HG03460 (cell line): ENCODE measurements around the gene RHBG.

ENCODE experiments used
- ATAC-seq: cut with Tn5 transposase; IDR thresholded peaks from one replicate; pipeline ENCODE4 v1.9.1; 2021; ENCODE audit not compliant: unreplicated experiment

The RHBG gene

DNA sequence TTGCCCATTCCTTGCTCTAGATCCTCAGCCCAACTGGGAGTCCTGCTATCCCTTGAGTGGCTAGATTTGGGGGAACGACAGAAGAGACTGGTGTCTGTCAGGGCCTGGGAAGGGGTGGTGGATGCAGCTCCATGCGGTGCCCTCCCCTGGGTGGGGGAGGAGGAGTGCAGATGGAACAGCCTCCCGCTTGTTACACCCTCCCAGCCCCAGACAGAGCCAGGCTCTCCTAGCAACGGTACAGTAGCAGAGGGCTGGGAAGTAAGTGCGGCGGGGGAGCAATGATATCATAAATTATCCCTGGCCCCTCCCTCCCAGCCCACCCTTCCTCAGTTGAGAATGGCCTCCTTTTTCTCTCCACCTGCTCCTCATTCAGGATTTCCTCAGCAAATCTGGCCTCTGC, 37.2 kb downstream of the RHBG start:
- ATAC-seq, result no peak

GRCh38 chr1:156407344-156407743, 38.3 kb downstream of the RHBG start:
- no peak for ATAC-seq

DNA sequence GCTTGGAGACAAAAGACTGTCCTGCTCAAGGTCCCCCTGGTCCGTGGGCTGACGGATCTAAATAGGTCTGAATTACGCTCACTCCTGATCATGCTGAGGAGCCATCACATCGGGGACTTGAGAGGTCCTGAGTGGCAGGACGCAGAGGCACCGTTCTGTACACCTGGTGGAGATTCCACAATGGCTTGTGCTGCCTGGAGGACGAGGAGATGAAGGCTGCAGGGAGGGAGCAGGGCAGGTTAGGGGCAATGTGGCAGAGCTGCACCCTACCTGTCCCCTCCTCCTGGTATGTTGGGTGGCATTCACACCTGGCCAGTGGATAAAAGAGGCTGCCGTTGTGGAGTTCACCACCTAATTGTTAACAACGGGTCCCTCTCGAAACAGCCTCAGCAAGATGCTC, 38.7 kb downstream of the RHBG start:
- ATAC-seq, result no peak

- no peak for ATAC-seq
Measured at GRCh38 chr1:156409439-156409838, 40.4 kb downstream of the RHBG start.

- no peak for ATAC-seq
Measured at GRCh38 chr1:156410238-156410637, 41.2 kb downstream of the RHBG start.

DNA sequence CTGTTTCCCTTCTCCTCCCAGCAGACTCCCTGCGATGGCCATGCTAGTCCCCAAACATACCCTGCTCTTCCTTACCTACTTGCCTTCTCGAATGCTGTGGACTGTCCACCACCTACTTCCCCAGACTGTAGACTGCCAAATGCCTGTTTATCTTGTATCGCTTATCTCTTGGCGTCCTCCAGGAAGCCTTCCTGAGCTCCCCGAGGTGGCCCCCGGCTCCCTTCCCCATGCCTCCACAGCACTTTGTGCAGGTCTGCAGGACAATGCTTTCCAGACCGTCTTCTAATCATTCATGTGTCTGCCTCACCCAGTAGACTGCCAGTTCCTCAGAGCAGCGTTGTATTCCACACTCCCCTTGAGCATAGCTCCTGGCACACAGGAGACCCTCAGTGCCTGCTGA, 41.7 kb downstream of the RHBG start:
- ATAC-seq, result no peak

- no peak for ATAC-seq
Measured at GRCh38 chr1:156412653-156413321, 43.8 kb downstream of the RHBG start.

DNA sequence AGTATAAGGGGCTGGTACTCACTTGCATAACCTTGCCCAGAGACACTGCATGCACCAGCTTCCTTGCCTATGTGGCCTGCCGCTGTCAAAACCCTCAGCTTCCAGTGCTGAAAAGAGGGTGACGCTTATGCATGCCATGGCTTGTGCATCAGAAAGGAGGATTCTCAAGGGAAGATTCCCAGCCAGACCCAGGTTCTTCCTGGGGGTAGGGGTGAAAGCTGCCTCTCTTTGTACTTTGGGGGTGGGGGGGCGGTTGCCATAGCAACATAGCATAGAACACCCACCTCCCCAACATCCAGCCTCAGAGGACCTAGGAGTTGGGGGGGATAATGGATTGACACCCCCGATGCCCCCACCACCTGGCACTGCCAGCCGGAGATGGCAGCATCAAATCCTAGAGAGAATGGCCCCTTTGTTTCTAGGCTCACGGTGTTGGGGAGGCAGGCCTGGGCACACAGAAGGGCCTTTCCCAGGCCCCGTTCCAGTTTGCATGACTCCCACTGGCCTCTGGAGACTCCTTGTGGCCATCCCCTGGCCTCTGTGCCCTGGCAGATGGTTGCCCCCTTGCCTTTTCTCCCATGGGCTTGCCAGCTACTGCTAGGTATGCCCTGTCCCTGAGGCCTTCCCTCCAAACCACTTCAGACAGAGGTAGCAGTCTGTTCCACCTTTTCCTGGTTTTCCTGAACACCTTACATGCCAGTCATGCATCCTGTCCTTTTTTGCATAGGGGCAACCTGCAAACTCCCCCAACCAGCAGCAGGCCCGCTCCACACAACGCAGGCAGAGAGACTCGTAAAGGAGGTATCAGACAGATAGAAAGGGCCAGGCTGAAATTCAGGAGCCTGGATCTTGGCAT, 44.6 kb downstream of the RHBG start:
- no peak for ATAC-seq

- no peak for ATAC-seq
Measured at GRCh38 chr1:156414461-156415064, 45.6 kb downstream of the RHBG start.

DNA sequence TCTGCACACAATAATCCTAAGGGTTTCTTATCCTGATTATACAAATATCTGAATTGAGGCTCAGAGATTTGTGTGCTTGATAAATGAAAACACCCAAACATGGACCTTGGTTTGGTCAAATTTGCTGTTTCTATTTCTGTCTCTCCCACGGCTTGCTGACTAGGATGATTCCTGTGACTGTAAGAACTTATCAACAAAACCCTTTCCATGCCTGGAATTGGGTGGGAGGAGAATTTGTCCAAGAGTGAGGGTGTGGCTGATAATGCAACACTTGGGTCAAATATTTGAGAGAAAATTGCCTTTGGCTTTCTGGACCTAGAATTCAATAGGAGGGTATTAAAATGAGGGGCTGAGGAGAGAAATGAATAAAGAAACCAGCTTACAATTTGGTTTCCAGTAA, 48.0 kb downstream of the RHBG start:
- ATAC-seq, result no peak

DNA sequence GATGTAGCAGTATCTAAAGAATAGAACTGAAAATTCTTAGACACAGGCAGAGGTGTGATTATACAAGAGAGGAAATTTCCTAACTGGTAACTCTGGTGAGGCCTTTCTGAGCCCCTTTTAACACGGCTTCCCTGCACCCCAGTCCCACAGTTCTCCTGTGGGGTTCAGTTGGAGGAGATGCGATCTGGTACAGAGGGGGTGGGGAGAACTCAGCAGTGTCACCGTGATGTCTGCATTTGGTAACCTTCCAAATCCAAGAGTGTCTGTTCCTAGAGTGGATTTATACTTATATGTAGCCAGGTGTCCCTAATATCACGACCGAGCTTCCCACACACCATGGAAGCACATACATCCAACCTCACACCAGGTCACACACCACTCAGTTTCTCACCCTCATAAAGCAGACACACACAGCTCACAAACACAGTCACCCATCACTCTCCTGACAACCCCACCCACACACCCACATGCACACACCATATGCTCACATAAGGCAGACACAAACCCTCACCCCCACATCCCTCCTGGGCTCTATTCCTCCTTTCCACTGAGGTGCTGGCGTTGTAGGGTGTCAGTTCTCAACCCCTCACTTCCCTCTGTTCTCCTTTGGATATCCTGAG, 48.5 kb downstream of the RHBG start:
- no peak for ATAC-seq

GRCh38 chr1:156418416-156419070, 49.5 kb downstream of the RHBG start:
- ATAC-seq, result no peak

DNA sequence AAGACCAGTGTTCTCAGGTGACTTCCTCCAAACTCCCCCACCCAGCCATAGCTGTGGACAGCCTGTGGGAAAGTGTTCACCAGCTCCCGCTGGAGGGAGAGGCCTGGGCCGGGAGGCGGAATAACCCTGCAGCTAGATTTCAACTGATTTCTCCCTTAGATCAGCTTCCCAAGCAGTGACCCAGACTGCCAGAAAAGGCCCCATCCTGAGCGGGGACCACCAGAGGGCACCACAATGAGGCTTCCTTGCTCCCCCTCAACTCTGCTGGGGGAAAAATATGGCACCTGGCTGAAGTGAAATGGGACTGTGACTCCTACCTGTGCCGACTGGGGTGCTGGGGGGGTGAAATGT, 50.8 kb downstream of the RHBG start:
- no peak for ATAC-seq

DNA sequence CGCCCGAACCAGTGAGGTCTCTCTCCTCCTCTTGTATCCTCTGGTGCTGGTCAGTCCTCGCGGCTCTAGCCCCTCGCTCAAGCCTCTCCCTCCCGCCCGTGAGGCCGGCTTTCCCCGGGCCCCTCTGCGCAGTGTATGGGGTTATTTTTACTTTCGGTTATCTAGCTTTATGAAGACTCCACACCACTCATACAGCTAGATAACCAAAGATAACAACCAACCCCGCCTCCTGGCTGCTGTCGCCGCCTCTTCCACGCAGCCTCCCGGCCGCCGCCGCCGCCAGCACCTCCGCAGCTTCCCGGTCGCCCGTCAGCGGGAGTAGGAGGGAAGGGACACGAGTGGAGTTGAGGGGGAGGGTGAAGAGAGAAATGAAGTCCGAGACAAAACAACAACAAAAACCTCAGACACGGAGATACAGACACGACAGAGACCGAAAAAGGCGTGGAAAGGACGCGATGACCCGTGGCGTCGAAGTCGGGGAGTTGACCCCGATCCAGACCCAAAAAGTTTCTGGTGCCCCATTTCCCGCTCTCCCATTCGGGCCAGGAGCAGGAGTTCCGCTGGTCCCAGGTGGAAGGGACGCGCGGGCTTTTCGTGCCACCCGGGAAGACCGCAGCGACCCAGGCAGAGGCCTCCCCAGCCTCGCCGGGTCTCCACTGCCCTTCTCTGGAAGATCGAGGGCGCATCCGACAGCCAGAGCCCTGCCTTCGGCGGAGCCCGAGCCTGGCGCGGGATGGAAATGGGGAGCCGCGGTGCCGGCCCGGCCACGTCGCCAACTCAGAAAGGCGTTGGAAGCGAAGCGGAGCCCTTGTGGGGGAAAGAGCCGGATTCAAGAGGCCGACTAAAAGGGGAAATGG, 51.4 kb downstream of the RHBG start:
- ATAC-seq, result no peak

DNA sequence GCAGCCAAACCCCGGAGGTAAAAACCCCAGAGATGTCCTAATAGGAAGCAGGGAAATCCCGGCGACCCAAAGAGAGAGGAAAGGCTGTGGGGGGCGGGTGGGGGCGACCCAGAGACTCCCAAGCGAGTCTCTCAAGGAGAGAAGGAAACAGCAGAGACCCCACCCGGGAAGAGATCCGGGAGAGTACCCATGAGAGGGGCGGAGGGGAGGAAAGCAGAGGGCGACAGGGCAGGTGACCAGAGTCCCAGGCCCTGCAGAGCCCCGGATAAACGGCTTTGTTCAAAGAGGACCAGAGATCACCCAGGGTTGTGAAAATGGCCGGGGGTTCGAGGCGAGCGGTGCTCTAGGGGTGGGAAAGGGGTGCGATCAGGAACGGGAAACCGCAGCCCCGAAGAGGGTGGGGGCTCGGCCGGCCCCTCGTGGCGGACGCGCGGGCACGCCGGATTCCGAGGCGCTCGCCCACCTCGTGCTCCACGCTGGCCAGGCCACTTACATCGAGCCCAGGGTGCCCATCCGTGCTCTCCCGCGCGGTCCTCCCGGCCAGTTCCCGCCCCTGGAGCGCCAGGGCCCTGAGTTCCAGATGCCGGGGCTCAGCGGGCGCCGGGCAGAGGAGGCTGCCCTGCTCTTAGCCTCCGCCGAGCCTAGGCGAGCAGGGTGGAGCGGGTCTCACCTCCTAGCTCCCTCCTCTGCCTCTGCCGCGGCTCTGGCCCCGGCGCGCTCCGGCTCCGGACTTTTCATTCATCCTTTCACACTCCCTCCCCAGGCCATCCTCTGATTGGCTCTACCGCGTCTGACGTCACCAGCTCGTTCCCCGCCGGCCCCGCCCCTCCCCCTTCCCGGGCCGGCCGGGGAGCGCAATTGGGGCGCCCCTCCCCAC, 52.3 kb downstream of the RHBG start:
- ATAC-seq, result peak; percentile 66

DNA sequence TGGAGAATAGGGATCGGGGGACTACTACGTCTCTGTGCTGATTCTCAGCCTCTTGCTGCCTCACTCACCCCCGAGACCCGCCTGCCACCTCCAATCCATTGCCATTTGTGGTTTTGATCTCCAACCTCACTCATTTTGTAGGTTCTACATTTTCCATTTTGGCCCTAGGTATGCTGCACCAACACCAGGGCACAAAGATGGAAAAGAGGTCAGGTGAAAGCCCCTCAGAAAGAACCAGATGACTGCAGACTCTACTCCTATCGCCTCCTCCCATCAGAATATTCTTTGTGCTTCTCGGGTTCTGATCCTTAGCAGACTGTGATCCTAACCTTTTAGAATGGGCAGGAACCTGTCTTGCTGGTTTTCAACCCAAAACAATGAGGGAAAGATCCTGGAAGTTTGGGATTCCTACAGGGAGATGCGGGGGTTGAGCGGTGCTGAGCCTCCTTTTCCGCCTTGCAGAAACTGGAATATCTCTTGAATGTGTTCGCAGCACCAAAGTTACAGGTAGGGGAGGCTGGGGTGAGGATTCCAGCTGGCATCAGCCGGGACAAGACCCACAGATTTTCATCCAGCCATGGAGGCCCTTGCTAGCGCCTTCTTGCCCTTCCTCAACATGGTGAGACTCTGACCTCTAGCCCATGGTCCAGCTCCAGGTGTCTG, 53.1 kb downstream of the RHBG start:
- no peak for ATAC-seq

DNA sequence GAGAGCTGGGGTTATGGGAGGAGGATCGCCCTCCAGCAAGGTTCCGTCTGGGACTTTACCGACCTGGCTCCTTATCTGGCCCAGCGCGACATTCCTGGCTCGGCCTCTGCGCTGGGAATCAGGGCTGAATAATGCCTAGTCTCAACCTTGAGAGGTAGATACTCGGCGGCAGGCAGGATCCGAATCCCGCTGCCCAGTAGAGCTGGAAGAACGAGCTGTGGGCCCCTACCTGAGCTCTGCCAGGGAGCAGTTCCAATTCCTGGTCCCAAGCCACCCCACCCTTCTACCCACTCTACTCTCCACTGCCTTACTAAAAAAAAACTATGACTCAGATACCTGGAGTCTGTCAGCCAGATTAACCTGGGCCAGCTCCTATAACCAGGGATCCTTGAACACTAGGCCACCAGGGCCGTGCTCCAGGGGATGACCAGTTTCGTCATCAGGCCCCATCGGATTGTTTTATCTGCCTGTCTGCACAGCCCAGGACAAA, 53.6 kb downstream of the RHBG start:
- ATAC-seq, result no peak

DNA sequence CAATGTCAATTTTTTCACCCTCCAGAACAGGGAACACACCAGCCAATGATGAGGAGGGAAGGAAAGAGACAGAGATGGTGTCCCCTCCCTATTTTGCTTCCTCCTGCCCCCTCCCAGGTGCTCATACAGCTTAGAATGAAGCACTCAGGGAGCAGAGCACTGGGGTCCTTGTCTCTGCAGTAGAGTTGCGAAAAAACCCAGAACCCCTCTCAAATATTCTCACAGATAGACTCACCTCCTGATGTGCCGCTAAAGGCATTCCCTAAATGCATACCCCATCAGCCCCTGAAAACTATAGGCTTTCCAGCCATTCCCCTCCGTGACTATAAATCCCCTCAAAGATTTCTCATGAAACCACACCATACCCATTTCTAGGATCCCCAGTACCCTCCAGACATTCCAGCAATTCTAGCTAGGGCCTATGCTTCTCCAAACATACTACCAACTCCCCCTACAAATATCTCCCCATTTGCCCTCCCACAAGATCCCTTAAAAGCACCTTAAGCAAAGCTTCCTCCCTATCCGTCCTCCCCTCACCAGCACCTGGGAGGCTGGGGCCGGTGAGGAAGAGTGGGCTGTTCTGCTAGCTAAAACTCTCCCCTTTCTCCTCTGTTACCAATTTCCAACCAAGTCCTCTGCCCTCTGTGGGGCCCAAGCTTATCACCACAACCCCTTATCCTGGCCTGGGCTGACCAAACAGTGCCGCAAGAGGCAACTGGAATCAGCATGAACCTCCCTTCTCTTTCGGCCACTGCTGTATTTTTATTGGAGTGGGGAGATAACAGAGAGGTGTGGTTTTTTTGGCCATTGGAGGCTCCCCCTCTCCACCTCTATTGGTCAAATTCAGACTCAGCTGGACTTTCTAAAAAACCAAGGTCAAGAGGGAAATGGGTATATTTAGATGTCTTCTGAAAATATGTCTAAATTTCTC, 54.7 kb downstream of the RHBG start:
- ATAC-seq, result no peak
